ENCODE measurements around the gene RNASEH1.
"Not testable (repeated sequence)": the region's sequence is repeated elsewhere in the genome, so short reads cannot be mapped to it uniquely, and the experiment has no call there.

The RNASEH1 gene

GRCh38 chr2:3580449-3580848, 22.3 kb upstream of the RNASEH1 start:
- no peak for DNase-seq (ENCODE audit: extremely low read depth, low read depth)
- TF ChIP-seq, protein P1, sequence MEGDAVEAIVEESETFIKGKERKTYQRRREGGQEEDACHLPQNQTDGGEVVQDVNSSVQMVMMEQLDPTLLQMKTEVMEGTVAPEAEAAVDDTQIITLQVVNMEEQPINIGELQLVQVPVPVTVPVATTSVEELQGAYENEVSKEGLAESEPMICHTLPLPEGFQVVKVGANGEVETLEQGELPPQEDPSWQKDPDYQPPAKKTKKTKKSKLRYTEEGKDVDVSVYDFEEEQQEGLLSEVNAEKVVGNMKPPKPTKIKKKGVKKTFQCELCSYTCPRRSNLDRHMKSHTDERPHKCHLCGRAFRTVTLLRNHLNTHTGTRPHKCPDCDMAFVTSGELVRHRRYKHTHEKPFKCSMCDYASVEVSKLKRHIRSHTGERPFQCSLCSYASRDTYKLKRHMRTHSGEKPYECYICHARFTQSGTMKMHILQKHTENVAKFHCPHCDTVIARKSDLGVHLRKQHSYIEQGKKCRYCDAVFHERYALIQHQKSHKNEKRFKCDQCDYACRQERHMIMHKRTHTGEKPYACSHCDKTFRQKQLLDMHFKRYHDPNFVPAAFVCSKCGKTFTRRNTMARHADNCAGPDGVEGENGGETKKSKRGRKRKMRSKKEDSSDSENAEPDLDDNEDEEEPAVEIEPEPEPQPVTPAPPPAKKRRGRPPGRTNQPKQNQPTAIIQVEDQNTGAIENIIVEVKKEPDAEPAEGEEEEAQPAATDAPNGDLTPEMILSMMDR (IDR thresholded peaks at IDR 0.05; ENCODE audit: low read depth, low read length) = no peak

DNA sequence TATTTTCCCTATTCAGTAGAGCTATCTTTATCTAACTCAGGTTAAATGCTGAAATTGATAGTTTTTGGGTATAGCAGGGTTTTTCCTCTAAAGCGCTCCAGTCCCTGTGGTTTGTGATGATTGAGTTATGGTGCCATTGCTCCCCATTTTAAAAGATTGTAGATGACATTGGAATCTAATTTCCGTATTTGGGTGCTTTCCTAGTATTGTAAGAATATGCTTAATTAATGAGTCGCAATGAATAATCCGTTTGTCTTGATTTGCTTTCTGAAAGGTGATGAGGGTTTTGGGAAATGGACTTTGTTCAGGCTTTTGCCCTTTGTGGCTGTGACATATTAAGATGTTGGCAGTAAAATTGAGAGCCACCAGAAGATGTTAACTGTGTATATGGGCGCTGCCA, 20.9 kb upstream of the RNASEH1 start:
- DNase-seq (ENCODE audit: extremely low read depth, low read depth) = no peak
- TF ChIP-seq, protein P1 (IDR thresholded peaks at IDR 0.05; ENCODE audit: low read depth, low read length) = no peak

- DNase-seq (ENCODE audit: extremely low read depth, low read depth) = not testable (repeated sequence)
Observed at GRCh38 chr2:3576263-3576630, 18.1 kb upstream of the RNASEH1 start.

DNA sequence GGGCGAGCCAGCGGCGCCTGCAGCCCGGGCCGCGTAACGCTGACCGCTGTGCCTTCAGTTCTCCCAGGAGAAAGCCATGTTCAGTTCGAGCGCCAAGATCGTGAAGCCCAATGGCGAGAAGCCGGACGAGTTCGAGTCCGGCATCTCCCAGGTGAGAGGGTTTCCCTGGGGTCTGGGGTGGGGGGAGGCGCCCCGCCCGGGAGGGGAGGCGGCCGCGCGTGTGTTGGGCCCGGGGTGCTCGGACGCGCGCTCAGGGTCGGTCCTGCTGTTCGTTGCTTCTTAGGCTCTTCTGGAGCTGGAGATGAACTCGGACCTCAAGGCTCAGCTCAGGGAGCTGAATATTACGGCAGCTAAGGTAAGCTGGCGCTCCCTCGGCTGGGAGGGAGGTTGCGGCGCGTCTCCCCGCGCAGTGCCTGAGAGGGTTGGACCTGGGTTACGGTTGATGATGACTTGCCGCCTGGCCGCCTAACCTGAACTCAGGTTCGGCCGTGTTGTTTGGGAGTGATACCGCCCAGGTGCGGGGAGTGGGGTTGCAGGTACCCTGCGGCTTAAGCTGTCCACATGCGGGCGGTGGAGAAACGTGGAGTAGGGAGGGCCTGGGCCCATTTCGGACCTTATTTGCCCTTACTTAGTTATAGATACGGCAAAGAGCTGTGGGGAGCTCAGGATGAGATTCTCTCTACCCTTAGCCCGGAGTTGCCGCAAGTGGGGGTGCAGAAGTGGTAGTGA, 17.6 kb upstream of the RNASEH1 start:
- TF ChIP-seq, protein P1 (IDR thresholded peaks at IDR 0.05; ENCODE audit: low read depth, low read length) = no peak
- no peak for DNase-seq (ENCODE audit: extremely low read depth, low read depth)

DNA sequence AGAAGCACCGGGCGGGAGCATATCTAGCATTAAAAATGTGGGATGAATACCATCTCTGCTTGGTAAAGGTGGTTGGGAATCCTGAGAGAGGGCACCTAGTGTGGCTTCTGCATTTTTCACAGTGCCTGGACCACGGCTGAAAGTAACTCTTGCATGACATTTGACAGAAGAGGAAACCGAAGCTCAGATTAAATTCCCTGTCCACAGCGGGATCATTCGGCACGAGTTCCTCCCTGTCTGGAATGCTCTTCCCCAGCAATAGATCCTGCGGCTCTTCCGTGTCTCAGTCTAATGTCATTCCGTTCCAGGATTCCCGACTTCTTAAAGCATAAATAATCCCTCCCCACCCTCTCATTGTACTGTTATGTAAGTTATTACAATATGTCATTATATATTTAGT, 16.0 kb upstream of the RNASEH1 start:
- no peak for DNase-seq (ENCODE audit: extremely low read depth, low read depth)
- TF ChIP-seq, protein P1 (IDR thresholded peaks at IDR 0.05; ENCODE audit: low read depth, low read length) = no peak

DNA sequence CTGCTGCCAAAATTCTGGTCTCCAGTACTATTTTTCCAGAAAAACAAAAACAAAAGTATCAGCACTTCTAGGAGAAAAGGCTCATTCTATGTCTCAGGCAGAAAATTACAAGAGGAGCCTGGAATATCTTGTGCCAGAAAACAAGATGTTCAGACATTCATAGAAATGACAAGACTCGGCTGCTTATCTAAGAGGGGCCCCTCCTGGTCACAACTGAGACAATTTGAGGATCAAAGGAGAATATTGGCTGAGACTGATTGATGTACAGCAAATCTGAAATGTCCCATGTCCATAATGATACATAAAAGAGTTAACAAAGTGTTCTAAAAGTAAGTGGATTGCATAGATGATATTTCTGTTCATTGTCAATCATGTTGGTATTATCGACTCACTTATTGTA, 14.5 kb upstream of the RNASEH1 start:
- TF ChIP-seq, protein P1 (IDR thresholded peaks at IDR 0.05; ENCODE audit: low read depth, low read length) = no peak
- DNase-seq (ENCODE audit: extremely low read depth, low read depth) = no peak

DNA sequence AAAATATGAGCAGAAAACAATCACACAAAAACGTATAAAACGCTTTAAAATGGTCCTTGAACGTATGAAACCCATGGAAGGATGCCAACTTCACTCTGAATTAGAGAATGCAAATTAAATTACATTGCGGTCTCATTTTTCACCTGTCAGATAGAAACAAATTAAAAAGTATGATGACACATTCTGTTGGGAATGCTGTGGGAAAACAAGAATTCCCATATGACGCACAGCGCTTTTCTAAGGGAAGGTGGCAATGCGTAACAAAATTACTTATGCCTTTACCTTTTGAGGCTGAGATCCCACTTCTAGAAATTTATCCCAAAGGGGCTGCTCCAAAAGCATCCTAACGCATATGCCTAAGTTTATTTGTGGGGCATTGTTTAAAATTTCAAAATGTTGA, 13.2 kb upstream of the RNASEH1 start:
- TF ChIP-seq, protein P1 (IDR thresholded peaks at IDR 0.05; ENCODE audit: low read depth, low read length) = no peak
- no peak for DNase-seq (ENCODE audit: extremely low read depth, low read depth)

DNA sequence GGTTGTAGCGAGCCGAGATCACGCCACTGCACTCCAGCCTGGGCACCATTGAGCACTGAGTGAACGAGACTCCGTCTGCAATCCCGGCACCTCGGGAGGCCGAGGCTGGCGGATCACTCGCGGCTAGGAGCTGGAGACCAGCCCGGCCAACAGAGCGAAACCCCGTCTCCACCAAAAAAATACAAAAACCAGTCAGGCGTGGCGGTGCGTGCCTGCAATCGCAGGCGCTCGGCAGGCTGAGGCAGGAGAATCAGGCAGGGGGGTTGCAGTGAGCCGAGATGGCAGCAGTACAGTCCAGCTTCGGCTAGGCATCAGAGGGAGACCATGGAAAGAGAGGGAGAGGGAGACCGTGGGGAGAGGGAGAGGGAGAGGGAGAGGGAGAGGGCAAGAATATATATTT, 11.5 kb upstream of the RNASEH1 start:
- DNase-seq (ENCODE audit: extremely low read depth, low read depth) = not testable (repeated sequence)

All from AG09319 (cell line).